ENCODE data around the gene ERO1B. TPM values are rescaled to one million over a fixed set of nuclear protein-coding genes. Genes with fewer than 3 reads are reported as not detected.

ERO1B gene
- total RNA-seq, 1 experiment from 2014 or later: 5.4 TPM

- TF ChIP-seq REST (IDR thresholded peaks at IDR 0.05; ENCODE audit: low read depth) (no peak), EZH2 (IDR thresholded peaks at IDR 0.05) (no peak), SIN3A (IDR thresholded peaks at IDR 0.05; ENCODE audit: low read depth) (no peak)
Observed at GRCh38 chr1:236315518-236315917, 33.8 kb upstream of the ERO1B start (continued).

- H3K9ac ChIP-seq (ENCODE audit: low read length): no peak overlapping the region
- H3K4me2 ChIP-seq (ENCODE audit: low read length): no peak overlapping the region
- H3K9me2 ChIP-seq (ENCODE audit: insufficient read depth): no peaks in the 10 kb centered on the region
- no peak overlapping the region for H3K4me3 ChIP-seq (replicated peaks in 1 of 2; ENCODE audit: low read depth in 1 of 2, low read length in 2 of 2)
- ChIA-PET POLR2A (no interaction called here), CTCF (no interaction called here), RAD21 (ENCODE audit: low non-redundant PET in 1 of 2, low total read pairs in 2 of 2, uncharacterized antibody in 2 of 2, unreplicated experiment in 2 of 2) (no interaction called here)
- H3K27ac ChIP-seq (ENCODE audit: low read depth, low read length): no peak overlapping the region
- no peaks in the 10 kb centered on the region for H3K27me3 ChIP-seq (ENCODE audit: insufficient read depth, low read length)
- H3K79me2 ChIP-seq (ENCODE audit: insufficient read depth, low read length): no peaks in the 10 kb centered on the region
- intact Hi-C loops (cut with micrococcal nuclease): no loop called here
- no peak for TF ChIP-seq EGR1 (IDR thresholded peaks at IDR 0.05; ENCODE audit: low read depth)
- no peak for TF ChIP-seq ZBTB33 (IDR thresholded peaks at IDR 0.05; ENCODE audit: extremely low read depth, insufficient replicate concordance, low read length)
- TF ChIP-seq MAX (IDR thresholded peaks at IDR 0.05): no peak
- no peak for TF ChIP-seq EZH2phosphoT487 (IDR thresholded peaks at IDR 0.05; ENCODE audit: borderline replicate concordance)
- no peak for TF ChIP-seq ATF3 (IDR thresholded peaks at IDR 0.05)
- no peak for TF ChIP-seq ELF1 (IDR thresholded peaks at IDR 0.05; ENCODE audit: borderline replicate concordance, low read depth)
- TF ChIP-seq JUND (IDR thresholded peaks at IDR 0.05): no peak
- TF ChIP-seq REST (IDR thresholded peaks at IDR 0.05; ENCODE audit: low read depth): no peak
- TF ChIP-seq SIN3A (IDR thresholded peaks at IDR 0.05; ENCODE audit: low read depth): no peak
- no peak for TF ChIP-seq YY1 (IDR thresholded peaks at IDR 0.05; ENCODE audit: extremely low read depth, insufficient replicate concordance, low read depth, low read length)
- no peak for TF ChIP-seq ZFX (IDR thresholded peaks at IDR 0.05)
- TF ChIP-seq CEBPB (IDR thresholded peaks at IDR 0.05; ENCODE audit: low read depth): no peak
- TF ChIP-seq RAD21 (IDR thresholded peaks at IDR 0.05; ENCODE audit: low read depth): no peak
- TF ChIP-seq CBX3 (IDR thresholded peaks at IDR 0.05; ENCODE audit: low read depth): no peak
- no peak for TF ChIP-seq TCF7L2 (IDR thresholded peaks at IDR 0.05; ENCODE audit: borderline replicate concordance, extremely low read depth, insufficient read depth, insufficient read length)
- TF ChIP-seq POLR2A (IDR thresholded peaks at IDR 0.05; ENCODE audit: borderline replicate concordance, extremely low read depth, insufficient read depth, insufficient read length): no peak
- no peak overlapping the region for H2AFZ ChIP-seq (ENCODE audit: low read depth, low read length, poor library complexity, severe bottlenecking)
- no peaks in the 10 kb centered on the region for H3K9me3 ChIP-seq (ENCODE audit: control insufficient read depth in 1 of 2, insufficient read depth in 1 of 2, low read depth in 1 of 2, low read length in 2 of 2)
- no TSS peak for BruUV-seq (replicated peaks)
- no peaks in the 10 kb centered on the region for H3K36me3 ChIP-seq (ENCODE audit: control insufficient read depth in 1 of 2, insufficient read depth in 2 of 2, low read length in 2 of 2)
- H3K4me1 ChIP-seq (ENCODE audit: control insufficient read depth in 1 of 2, insufficient read depth in 2 of 2, low read length in 2 of 2): no peaks in the 10 kb centered on the region
- DNase-seq (ENCODE audit: low read depth, low spot score) (no peak), ATAC-seq (no peak)
- H4K20me1 ChIP-seq (ENCODE audit: insufficient read depth): no peaks in the 10 kb centered on the region
Observed at GRCh38 chr1:236315092-236315491, 33.3 kb upstream of the ERO1B start.
